ENCODE measurements around the gene ATG4B.

DNA sequence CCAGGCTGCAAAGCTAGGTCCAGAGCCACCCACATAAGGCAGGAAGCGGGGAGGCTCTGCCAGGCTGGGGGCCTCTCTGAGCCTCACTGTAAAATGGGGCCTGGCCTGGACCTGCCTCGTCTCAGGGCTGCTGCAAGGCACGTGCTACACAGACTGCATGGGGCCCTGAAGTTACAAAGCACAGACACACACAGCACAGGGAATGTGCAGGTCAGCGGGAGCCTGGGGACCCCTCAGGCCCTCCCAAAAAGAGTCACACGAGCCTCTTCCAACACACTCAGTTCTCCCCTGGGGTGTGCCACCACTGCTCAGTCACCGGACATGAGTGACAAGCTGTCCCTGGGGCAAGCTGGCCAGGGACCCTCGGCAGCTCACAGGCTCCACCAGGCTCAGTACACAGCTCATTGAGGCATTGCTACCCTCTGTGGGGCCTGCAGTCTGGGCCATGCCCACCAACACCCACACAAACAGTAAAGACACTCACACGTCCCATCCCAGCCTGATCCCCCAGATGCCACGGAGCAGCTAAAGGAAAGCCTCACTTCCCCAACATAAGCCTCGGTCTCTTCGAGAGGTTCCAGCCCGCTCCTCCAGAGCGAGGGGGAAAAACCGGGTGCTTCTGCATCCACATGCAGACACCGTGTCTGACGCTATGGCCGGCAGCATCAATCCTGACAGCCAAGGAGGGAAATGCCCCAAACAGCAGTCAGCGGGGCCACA lies 45.2 kb upstream of the ATG4B start:
- no peak for TF ChIP-seq EZH2 (IDR thresholded peaks at IDR 0.05; ENCODE audit: insufficient read depth, poor library complexity, severe bottlenecking)
- TF ChIP-seq EZH2phosphoT487 (IDR thresholded peaks at IDR 0.05; ENCODE audit: insufficient read depth, low read depth) = no peak
